HEK293T (cell line): ENCODE data around the gene SCUBE1.

Experiments used
- ARNT ChIP-seq: fragments of 450-650 bp; IDR thresholded peaks from 2 replicates; pipeline ENCODE4 v1.6.1; 2017; ENCODE audit warnings: mild to moderate bottlenecking
- FOXA1 ChIP-seq: fragments of 450-650 bp; IDR thresholded peaks from 2 replicates; pipeline ENCODE4 v1.6.1; 2016; ENCODE audit warnings: mild to moderate bottlenecking
- SP1 ChIP-seq: fragments of 450-650 bp; IDR thresholded peaks from 2 replicates; pipeline ENCODE4 v1.6.1; 2017

DNA sequence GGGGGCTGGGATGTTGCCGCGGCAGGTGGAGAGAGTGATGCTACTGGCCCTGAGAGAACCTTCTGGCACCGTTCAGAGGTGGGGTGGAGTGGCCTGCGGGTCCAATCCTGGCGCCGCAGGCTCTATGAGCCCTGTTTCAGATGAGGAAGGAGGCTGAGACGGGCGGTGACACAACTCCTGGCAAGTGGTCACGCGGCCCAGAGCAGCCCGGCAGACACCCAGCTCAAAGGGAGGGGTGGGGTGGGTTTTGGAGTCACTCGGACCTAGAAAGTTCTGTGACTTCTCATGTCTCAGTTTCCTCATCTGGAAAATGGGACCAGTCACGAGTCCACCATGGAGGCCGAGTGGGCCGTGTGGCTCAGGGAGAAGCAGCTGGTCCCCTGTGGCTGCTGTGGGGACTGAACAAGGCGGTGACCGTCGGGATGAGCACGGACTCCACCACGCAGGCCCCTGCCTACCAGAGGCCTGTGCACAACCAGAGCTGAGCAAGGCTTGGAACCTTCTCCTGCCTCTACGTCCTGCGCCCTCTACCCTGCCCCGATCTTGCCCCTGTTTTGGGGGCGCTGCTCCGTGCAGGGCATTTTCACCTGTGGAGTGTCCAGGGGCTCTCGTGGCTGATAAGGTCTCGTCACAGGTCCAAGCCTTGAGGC is 188.2 kb downstream of the SCUBE1 start:
- TF ChIP-seq FOXA1 (no peak), SP1 (no peak), ARNT (no peak)
